Fibroblast of pulmonary artery (primary cell): ENCODE measurements around the gene GSK3A.

ENCODE experiments used
- DNase-seq: peaks from one replicate; pipeline ENCODE4 v3.0.0-alpha.2; 2010; ENCODE audit warnings: low read depth
- H3K4me3 ChIP-seq: replicated peaks from 2 replicates; pipeline ENCODE4 v1.5.1; 2011; ENCODE audit warnings: low read depth, mild to moderate bottlenecking, control low read depth, low read length, moderate library complexity
- TF ChIP-seq, protein P1 (sequence below): IDR thresholded peaks from 2 replicates; pipeline ENCODE4 v1.5.1; 2011; ENCODE audit warnings: mild to moderate bottlenecking, control low read depth, low read length, inconsistent platforms; ENCODE audit errors: missing control alignments

Gene GSK3A

DNA sequence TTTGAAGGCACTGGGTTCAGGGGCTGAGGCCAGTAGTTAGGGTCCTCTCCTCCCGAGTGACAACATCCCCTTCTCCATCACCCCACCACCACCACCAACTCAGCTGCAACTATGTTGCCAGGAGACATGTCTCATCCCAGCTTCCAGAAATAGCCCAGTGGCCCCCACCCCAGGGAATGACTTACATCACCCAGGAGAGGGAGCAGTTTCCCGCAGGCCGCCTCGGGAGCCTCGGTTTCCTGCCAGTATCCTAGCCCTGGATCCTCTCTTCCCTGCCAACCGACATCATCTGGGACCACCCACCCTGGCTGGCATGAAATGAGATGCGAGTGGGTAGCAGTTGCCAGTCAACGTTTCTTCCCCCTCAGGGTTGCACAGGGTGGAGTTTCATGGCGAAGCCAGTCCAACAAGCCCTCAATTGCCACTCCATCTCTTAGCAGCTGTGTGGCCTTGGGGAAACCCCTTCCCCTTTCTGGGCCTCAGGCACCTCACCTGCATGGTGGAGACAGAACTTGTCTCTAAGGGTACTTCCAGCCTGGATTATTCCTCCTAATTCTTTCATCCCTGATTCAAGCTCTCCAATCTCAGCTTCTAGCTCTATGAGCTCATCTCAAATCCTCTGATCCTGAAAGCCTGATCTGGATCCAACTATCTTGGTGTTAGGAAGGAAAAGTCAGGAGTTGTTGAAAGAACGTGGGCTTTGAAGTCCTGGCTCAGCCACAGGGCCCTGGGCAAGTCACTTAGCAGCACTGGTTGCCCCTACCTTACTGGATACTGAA lies 3.9 kb upstream of the GSK3A start:
- peak; percentile 80 for DNase-seq
- no peak overlapping the region for H3K4me3 ChIP-seq
- TF ChIP-seq, protein P1, sequence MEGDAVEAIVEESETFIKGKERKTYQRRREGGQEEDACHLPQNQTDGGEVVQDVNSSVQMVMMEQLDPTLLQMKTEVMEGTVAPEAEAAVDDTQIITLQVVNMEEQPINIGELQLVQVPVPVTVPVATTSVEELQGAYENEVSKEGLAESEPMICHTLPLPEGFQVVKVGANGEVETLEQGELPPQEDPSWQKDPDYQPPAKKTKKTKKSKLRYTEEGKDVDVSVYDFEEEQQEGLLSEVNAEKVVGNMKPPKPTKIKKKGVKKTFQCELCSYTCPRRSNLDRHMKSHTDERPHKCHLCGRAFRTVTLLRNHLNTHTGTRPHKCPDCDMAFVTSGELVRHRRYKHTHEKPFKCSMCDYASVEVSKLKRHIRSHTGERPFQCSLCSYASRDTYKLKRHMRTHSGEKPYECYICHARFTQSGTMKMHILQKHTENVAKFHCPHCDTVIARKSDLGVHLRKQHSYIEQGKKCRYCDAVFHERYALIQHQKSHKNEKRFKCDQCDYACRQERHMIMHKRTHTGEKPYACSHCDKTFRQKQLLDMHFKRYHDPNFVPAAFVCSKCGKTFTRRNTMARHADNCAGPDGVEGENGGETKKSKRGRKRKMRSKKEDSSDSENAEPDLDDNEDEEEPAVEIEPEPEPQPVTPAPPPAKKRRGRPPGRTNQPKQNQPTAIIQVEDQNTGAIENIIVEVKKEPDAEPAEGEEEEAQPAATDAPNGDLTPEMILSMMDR = peak; percentile 76

DNA sequence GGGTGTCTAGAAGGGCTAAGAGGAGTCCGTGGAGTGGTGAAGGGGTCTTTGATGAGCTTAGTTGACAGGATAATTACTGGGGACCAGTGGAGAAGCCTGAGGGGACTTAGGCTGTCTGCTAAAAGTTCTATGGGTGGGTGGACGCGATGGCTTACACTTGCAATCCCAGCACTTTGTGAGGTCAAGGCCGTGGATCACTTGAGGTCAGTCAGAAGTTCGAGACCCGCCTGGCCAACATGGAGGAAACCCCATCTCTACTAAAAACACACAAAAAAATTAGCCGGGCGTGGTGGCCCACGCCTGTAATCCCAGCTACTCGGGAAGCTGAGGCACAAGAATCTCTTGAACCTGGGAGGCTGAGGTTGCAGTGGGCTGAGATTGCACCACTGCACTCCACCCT lies 2.8 kb upstream of the GSK3A start:
- H3K4me3 ChIP-seq = no peak overlapping the region
- DNase-seq = no peak
- TF ChIP-seq, protein P1 = no peak

DNA sequence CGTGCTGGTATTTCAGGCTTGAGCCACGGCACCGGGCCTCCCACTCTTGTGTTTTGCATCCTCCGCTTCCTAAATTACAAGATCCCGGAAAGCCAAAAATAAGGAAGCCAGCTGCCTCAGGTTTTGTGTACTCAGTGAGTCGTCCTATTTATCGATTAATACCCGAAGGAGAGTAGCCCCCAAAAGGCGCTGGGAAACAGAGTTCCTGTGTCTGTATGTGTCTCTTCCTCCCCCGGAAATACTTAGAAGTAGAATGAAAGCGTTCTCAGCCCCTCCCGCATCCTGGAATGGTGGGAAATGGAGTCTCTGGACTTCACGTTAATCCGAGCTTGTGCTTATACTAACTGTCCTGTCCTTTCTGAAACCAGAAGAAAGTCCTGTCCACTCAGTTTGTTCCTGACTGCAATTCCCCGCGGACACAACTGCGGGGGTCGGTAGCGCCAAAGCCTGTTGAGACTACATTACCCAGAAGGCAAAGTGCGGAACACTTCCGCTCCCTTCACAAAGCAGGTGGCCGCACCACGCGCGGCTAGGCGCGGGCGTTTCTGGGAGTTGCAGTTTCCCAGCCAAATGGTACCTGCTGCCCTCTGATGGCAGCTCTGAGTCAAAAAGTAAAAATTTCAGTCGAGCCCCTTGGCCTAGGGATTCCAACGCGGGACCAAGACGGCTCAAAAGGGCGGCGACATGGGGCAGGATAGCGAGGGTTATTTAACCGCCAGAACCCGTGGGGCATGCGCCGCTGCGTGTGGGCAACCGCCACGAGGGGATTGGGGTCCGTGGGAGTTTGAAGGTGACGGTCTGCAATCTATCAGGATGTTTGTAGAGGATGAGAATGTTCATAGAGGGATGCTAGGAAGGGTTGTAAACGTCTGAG lies 2.2 kb upstream of the GSK3A start:
- TF ChIP-seq, protein P1 = peak; percentile 63
- peak overlapping the region; percentile 84 for H3K4me3 ChIP-seq
- DNase-seq = peak; percentile 95

DNA sequence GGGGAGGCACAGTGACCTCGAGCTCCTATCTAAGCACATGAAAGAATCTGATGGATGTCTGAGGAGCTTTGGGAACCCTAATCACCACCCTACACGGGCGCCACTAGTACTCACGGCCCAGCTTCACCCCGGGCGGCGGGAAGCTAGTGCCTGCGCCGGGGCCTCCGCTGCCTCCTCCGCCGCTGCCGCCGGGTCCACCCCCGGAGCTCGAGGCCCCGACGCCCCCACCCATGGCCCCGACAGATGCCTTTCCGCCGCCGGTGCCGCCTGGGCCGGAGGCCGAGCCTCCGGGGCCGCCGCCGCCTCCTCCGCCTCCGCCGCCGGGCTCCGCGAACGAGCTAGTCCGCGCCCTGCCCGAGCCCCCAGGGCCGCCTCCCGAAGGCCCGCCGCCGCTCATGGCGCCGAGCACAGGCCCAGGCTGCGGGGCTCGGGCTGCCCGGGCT lies 312 bp downstream of the GSK3A start:
- H3K4me3 ChIP-seq = peak overlapping the region; percentile 75
- TF ChIP-seq, protein P1 = no peak
- DNase-seq = no peak

DNA sequence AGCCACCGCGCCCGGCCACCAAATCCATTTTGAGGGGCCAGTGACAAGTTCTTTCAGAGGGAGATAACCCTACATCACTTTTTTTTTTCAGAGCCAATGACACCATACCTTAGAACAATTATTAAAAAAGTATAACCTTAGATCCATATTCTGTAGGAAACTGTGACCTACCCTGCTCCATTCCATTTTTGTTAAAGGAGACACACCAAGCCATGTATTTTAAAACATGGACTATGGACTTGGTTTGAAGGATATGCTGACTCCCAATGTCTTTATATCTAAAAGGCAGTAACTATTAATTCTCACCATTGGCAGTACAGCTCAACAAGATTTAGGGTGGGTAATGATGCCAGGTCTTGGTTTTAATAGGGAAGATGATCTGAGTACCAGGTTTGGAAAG lies 1.1 kb downstream of the GSK3A start:
- no peak for DNase-seq
- TF ChIP-seq, protein P1 = no peak
- H3K4me3 ChIP-seq = peak overlapping the region; percentile 75

DNA sequence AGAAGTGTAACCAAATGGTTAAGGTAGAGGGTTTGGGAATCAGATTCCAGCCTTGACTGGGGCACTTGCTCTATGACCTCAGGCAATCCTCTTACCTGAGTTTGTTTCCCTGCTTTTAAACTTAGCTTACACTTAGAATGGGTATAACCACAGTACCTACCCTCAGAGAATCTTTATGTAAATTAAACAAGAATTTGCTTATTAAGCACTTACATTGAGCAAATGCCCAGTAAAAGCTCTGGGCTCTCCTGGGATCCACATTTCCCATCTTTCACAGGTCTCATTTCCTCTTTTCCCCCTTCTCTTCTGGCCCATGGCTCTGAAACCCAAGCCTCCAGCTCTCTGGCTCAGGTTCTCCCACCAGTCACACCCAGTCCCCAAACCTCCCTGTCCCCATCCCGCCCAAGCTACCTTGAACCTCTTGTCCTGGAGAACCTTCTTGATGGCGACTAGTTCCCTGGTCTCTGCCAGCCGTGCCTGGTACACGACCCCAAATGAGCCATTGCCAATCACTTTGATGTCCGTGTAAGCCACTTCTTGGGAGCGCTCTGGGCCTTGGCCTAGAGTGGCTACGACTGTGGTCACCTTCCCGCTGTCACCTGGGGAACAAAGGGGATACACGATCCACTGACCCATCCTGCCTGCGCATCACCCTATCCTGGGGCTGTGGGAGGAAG lies 2.7 kb downstream of the GSK3A start:
- TF ChIP-seq, protein P1 = no peak
- H3K4me3 ChIP-seq = no peak overlapping the region
- DNase-seq = no peak
